ENCODE results near the gene CNTLN.
"Not testable (repeated sequence)": the region's sequence is repeated elsewhere in the genome, so short reads cannot be mapped to it uniquely, and the experiment has no call there.

The CNTLN gene

DNA sequence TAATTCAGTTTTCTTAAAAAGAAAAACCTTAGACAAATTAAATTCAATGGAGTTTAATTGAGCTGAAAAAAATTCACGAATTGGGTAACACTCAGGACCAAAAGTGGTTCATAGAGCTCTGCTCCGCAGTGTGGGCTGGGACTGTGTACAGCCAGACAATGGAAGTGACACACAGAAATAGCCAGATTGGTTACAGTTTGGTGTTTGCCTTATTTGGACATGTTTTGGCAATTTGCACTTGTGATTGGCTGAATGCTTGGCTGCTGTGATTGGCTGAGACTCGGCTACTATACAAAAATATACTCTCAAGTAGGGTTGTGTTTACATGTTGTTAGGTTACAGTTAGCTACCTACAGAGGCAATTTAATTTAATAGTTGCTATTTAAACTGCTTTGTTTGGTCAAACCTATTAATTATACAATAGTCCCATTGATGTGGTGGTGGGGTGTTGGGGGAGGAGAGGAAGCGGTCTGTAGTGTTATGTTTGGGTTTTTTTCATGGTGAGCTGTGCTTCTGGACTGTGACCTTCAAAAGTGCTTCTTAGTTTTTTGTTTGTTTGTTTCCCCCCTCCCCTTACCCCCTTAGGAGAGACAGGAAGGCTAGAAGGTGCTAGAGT is 95.2 kb downstream of the CNTLN start:
- no peak overlapping the region for H3K4me3 ChIP-seq (ENCODE audit: low read depth, low read length)
- DNase-seq (ENCODE audit: low read depth, low spot score) = no peak
- TF ChIP-seq CTCF (IDR thresholded peaks at IDR 0.05; ENCODE audit: insufficient read depth, low read length, missing control alignments) = no peak
- ChIA-PET POLR2A (no interaction called here), CTCF (no interaction called here)

GRCh38 chr9:17230646-17231045 is 95.8 kb downstream of the CNTLN start:
- no peak for TF ChIP-seq CTCF (IDR thresholded peaks at IDR 0.05; ENCODE audit: insufficient read depth, low read length, missing control alignments)
- ChIA-PET POLR2A (no interaction called here), CTCF (no interaction called here)
- no peak overlapping the region for H3K4me3 ChIP-seq (ENCODE audit: low read depth, low read length)
- DNase-seq (ENCODE audit: low read depth, low spot score) = no peak

GRCh38 chr9:17236147-17236546 is 101.3 kb downstream of the CNTLN start:
- H3K4me3 ChIP-seq (ENCODE audit: low read depth, low read length) = no peak overlapping the region
- TF ChIP-seq CTCF (IDR thresholded peaks at IDR 0.05; ENCODE audit: insufficient read depth, low read length, missing control alignments) = no peak
- ChIA-PET POLR2A (no interaction called here), CTCF (interaction anchor here (1.5 kb wide), 1 partner anchor 19 kb away, joined by 3 read pairs; no protein-coding TSS in a partner anchor)
- DNase-seq (ENCODE audit: low read depth, low spot score) = no peak

- no peak overlapping the region for H3K4me3 ChIP-seq (ENCODE audit: low read depth, low read length)
- no peak for DNase-seq (ENCODE audit: low read depth, low spot score)
- TF ChIP-seq CTCF (IDR thresholded peaks at IDR 0.05; ENCODE audit: insufficient read depth, low read length, missing control alignments) = no peak
- CTCF ChIA-PET = no interaction called here
- POLR2A ChIA-PET = no interaction called here
Measured at GRCh38 chr9:17246770-17247169, 111.9 kb downstream of the CNTLN start.

DNA sequence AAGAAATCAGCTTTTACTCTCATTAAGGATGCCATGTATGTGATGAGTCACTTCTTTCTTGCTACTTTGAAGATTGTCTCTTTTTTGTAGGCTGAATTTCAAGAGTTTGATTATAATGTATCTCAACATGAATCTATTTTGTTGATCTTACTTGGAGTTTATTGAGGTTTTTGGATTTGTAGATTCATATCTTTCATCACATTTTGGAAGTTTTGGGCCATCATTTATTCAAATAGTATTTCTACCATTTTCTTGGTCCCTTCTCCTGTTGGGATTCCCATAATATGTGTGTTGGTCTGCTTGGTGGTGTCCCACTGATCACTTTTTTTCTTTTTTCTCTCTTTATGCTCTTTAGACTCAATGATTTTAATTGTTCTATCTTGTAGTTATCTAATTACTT is 116.3 kb downstream of the CNTLN start:
- H3K4me3 ChIP-seq (ENCODE audit: low read depth, low read length) = no peak overlapping the region
- DNase-seq (ENCODE audit: low read depth, low spot score) = no peak
- ChIA-PET CTCF (no interaction called here), POLR2A (no interaction called here)
- no peak for TF ChIP-seq CTCF (IDR thresholded peaks at IDR 0.05; ENCODE audit: insufficient read depth, low read length, missing control alignments)

GRCh38 chr9:17268531-17269188 is 133.8 kb downstream of the CNTLN start:
- POLR2A ChIA-PET; DNase-seq (ENCODE audit: low read depth, low spot score); CTCF ChIA-PET; H3K4me3 ChIP-seq (ENCODE audit: low read depth, low read length): not testable (repeated sequence)

DNA sequence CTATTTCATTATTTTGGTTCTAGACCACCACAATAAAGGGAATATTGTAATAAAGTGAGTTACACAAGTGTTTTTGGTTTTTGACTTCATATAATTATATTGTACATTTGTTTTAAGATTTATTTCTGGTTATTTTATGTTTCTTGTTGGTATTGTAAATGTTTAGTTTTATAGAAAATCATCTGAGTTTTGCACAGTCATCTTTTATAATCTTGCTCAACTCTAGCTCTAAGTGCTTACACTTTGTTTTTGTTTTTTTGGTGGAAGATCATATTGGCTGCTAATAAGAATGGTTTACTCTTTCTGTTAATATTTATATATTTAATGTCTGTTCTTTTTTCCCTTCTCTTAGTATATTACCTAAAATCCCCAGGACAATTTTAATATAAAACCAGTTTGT is 135.0 kb downstream of the CNTLN start:
- ChIA-PET CTCF (interaction anchor here (1.2 kb wide), 1 partner anchor 13 kb away, joined by 3 read pairs; no protein-coding TSS in a partner anchor), POLR2A (no interaction called here)
- no peak for TF ChIP-seq CTCF (IDR thresholded peaks at IDR 0.05; ENCODE audit: insufficient read depth, low read length, missing control alignments)
- DNase-seq (ENCODE audit: low read depth, low spot score) = no peak
- no peak overlapping the region for H3K4me3 ChIP-seq (ENCODE audit: low read depth, low read length)
